HL-60 (cell line): ENCODE results near the gene ASTN2.

ENCODE experiments used
- CTCF ChIP-seq: IDR thresholded peaks from one replicate; pipeline ENCODE4 v1.5.1; 2011; ENCODE audit warnings: low read length, control low read depth, inconsistent platforms; ENCODE audit not compliant: insufficient read depth
- GABPA ChIP-seq: IDR thresholded peaks from 2 replicates; pipeline ENCODE4 v1.6.1; 2012; ENCODE audit warnings: low read depth
- POLR2AphosphoS5 ChIP-seq: IDR thresholded peaks from 2 replicates; pipeline ENCODE4 v1.6.1; 2012; ENCODE audit warnings: low read depth
- REST ChIP-seq: IDR thresholded peaks from 2 replicates; pipeline ENCODE4 v1.6.1; 2012; ENCODE audit warnings: low read depth; ENCODE audit not compliant: insufficient replicate concordance
- SPI1 ChIP-seq: IDR thresholded peaks from 2 replicates; pipeline ENCODE4 v1.6.1; 2012; ENCODE audit warnings: low read depth, mild to moderate bottlenecking, borderline replicate concordance

GRCh38 chr9:117043159-117043558, 371.7 kb downstream of the ASTN2 start:
- TF ChIP-seq CTCF: no peak
- TF ChIP-seq GABPA: no peak
- no peak for TF ChIP-seq SPI1
- no peak for TF ChIP-seq POLR2AphosphoS5
- TF ChIP-seq REST: no peak
